GM18858 (cell line): ENCODE data around the gene RPS19BP1.
A peak's percentile ranks its signal among the peaks of the same experiment; 100 is the strongest.

Experiments used
- ATAC-seq: cut with Tn5 transposase; IDR thresholded peaks from one replicate; pipeline ENCODE4 v1.9.1; 2021; ENCODE audit not compliant: unreplicated experiment

Gene RPS19BP1, protein sequence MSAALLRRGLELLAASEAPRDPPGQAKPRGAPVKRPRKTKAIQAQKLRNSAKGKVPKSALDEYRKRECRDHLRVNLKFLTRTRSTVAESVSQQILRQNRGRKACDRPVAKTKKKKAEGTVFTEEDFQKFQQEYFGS

DNA sequence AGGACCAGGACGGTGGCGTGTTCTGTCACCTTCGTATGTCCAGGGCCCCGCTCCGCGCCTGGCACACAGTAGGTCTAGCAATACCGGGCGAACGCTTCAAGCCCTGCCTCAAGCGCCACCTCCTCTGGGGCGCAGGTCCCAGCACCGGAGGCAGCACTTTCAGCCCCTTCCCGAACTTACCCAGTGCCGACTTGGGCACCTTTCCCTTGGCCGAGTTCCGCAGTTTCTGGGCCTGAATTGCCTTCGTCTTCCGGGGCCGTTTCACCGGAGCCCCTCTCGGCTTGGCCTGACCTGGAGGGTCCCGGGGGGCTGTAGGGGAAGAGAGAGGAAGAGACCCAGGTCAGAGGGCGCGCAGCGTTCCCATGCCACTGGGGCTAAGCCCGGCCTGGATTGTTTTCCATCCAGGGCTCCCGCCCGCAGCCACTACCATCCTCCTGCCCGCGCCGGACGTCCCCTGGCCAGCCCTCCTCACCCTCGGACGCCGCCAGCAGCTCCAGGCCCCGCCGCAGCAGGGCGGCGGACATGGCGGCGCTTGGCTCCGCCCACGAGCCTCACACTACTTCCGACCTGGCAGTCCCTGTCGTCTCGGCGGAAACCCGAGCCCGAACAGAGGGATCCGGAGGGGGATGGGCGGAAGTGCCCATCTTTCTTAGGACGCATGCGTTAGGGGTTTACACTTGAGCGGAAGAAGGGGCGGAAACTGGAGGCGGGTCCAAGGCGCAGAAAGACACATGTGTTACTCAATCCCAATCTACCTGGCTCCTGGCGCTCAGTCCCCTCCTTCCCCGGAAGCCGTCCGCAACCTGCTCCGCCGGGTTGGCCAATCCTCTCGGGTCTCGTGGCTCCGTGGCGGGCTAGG lies at the start of gene RPS19BP1:
TSS of gene RPS19BP1 (minus strand) at position 534 of the 859 bp plus-strand sequence. CDS start at position 524, 10 bp downstream.
- peak; percentile 59 for ATAC-seq

DNA sequence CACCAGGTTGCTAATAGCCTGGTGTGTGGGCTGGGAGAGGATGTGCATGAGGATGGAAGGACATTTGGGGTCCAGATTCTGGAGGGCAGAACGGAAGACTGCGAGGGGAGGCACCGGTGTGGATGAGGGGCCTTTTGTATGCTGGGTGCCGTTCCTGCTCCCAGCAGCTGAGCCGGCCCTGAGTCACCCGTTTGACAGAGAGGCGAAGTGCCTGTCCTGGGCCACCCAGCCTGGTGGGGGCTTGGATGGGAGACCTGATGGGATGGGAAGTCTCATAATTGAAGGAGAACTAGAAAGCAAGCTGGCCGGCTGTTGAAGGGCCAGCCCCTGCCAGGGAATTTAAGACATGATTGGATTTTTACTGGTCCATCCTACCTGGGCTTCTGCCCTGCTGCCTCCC lies 48.8 kb upstream of the RPS19BP1 start:
- ATAC-seq, result no peak

DNA sequence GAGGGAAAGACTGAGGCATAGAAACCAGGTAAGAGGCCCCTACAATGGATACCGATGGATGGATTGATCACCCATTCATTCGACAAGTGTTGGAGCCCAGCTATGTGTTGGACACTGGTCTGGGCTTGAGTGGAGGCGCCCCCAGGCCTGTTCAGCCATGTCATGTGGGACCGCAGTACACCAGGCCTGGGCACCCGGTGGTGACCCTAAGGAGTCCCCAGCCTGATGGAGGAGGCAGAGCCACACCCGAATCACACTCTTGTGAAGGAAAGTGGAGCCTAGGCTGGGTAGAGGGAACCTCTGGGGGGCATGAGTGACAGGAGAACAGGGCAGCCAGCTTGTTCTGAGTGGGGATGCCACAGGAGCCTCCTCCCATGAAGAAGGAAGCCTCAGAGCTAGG lies 48.2 kb upstream of the RPS19BP1 start:
- no peak for ATAC-seq

DNA sequence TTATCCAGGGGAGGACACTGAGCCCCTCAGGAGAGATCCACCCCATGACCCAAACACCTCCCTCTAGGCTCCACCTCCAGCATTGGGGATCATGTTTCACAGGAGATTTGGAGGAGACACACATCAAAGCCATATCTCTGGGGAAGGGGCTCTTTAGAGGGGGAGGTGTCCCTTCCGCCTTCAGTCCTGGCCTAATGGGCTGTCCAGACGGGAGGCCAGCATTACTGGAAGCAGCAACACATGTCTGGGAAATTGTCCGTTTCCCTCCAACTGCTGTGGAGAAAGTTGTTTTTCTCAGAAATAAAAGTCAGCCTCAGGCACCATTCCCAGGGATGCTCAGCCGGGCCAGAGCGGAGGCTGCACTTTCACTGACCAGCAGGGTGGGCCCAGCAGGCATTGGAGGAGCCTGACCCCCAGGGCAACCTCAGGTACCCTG lies 47.5 kb upstream of the RPS19BP1 start:
- ATAC-seq, result no peak

DNA sequence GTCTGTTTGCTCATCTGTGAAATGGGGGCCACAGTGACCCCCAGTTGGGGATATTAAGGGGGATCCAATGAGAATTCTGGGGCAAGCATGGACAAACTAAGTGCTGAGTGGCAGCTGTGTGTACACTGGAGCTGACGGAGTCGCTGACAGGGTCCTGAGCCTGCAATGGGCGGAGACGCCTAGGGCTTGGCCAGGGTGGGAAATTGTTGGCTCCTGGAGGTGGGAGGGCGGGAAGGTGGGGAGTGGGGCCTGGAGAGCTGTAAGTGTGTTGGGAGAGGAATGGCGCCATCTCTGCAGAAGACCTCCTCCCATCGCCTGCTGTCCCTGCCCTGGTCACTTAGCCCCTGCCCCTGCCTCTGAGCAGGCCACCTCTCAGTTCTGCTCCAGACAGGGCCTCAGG lies 45.4 kb upstream of the RPS19BP1 start:
- ATAC-seq, result no peak

DNA sequence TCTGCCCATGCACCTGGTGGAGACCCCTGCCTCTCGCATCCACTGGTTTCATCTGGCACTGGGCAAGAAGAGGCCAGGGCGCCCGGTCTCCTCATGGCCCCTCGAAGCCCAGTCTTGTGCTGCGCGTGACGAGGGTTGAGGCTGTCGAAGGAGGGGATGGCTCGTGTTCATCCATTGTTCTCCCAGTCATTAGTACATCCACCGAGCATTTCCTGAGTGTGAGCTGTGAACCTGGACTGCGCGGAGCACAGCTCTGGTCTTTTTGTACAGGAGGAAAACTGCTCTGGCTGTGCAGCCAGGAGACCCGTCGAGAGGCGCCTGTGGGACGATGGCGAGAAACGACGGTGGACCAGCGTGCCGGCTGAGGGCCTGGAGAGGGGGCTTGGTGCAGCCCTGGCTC lies 44.8 kb upstream of the RPS19BP1 start:
- ATAC-seq, result no peak

DNA sequence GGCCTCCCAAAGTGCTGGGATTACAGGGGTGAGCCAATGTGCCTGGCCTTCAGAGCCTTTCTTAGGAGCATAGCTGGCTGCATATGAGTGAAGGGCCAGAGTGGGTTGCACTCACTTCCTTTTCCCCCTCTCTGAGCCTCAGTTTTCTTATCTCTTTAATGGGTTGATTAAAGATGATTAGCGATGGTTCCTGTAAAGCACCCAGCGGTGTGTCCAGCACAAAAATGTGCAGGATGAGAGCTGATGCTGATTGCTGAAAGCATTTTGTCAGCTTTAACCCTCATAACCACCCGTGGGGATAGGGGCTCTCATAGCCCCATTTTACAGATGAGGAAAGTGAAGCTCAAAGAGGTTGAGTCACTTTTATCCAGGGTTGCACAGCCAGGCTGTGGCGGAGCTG lies 43.5 kb upstream of the RPS19BP1 start:
- no peak for ATAC-seq

DNA sequence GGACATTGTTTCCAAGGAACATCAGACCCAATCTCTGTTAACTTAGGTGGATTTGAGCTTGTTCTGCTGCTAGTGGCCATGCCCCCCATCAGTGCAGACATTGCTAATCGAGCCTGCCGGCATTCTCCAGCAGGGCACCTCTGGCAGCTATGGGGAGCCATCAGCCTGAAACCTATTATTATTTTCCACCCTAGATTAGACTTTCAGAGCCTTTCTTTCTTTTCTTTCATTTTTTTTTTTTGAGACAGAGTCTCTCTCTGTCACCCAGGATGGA lies 42.9 kb upstream of the RPS19BP1 start:
- ATAC-seq, result no peak

DNA sequence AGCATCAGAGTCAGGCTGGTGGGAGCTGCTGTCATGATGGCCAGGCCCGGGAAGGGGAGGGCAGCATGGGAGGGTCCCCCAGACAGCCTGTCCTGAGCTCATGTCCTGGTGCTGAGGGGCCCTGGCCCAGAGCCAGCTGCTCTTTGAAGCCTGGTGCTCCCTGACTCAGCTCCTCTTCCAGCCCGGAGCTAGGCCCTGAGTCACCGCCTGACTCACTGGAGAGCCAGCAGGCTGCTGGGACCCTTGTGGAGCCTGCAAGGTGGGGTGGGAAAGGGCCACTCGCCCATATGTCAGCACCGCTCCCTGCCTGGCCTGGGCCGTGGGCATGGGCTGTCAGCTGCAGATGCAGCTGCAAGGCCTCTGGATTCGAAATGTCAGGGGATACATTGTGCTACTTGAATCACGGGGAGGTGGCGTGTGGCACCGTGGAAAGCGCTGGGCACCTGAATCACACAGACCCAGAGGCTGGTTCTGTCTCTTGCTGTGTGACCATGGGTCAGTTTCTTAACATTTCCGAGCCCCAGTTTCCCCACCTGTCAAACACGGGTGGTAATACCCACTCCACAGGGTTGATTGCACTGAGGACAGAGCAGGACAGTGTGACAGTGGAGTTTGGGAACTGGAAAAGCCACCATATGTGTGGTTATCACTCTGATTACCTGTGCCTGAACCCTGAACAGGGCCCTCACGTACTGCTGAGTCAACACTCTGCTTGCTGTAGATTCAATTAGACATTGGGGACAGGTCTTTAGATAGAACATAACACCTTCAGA lies 42.4 kb upstream of the RPS19BP1 start:
- no peak for ATAC-seq

DNA sequence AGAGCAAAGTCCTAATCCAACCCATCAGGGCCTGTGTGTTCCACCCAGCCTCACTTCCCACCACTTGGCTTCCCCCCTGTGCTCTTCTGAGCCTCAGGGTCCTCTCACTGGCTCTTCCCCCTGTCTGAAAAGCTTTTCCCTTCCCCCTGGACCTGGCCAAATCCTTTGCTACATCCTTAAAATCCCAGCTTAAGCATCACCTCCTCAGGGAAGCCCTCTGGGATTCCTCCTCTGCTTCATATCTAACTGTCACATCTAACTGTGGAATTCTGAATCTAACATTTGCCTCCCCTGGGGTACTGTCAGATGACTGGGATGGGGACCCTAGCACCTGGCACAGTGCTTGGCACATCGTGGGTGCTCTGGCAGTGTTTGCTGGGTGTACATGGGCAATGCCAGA lies 39.0 kb upstream of the RPS19BP1 start:
- ATAC-seq, result no peak

DNA sequence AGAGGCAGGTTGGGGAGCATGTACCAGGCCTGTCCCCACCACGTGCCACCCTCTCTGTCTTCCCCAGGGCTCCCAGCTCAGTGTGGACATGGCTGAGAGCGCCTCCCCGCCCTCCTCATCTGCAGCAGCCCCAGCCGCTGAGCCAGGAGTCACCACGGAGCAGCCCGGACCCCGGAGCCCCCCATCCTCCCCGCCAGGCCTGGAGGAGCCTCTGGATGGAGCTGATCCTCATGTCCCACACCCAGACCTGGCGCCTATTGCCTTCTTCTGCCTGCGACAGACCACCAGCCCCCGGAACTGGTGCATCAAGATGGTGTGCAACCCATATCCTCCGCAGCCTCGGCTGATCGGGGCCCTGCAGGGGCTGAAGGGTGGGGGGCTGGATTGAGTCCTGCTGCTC lies 38.1 kb upstream of the RPS19BP1 start, which contains the start of gene CACNA1I:
TSS of gene CACNA1I (plus strand) at position 89 of the 400 bp plus-strand sequence. CDS start at position 89, 0 bp downstream.
- no peak for ATAC-seq

DNA sequence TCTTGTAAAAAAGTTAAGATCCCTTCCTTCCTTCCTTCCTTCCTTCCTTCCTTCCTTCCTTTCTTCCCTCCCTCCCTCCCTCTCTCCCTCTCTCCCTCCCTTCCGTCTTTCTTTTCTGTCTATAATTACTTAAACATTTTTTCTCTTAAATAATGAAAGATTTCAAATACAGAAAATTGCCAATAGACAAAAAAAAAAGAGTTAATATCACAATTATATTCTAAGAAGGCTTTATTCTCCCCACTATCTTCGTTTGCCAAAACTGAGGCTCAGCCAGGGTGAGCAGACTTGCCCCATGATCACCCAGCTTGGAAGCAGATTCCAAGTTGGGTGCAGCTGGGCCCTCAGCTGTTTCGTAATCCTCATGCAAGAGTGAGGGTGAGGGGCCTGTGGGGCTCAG lies 37.7 kb upstream of the RPS19BP1 start:
- ATAC-seq, result no peak

DNA sequence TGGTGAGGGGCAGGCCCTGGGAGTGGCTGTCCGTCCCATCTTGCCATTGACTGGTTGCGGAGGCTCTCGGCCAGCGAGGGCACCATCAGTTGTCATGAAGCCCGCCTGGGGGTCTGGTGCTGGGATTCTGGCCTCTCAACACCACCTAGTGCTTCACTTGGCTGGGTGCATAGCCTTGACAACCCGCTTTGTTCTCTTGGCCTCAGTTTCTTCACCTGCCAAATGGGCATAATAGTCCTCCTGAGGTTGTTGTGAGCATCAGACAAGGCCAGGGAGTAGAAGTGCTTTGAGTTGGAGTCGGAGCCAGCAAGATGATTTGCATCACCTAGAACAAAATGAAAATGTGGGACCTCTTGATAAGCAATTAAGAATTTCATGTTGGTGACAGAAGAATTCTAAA lies 36.5 kb upstream of the RPS19BP1 start:
- ATAC-seq, result no peak

DNA sequence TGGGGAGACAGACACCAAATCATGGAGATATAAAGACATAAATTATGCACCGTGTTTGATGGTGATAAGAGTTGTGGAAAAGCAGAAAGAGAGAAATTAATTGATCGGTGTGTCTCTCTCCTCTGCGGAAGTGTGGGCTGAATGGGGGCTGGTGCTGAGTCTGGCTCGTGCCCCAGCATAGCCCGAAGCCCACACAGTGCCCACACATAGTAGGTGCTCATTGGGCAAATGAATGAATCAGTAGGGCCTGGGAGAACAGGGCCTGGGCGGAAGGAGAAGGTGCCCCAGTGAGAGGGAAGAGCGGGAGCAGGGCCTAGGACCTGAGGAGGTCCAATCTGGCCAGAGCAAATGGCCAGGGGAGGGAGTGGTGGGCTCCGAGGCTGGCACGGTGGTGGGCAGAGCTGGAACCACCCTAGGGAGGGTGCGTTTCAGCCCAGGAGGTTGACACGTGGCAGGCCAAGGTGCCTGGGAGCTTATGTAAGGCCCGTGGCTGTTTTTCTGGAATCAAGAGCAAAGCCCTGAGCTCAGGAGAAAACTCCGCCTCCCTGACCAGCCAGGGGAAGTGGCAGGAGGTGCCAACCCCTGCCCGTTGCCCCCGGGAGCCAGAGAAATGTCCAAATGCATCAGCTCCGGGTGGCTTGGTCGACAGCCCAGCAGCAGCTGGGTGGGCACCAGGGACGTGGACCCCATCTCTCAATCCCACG lies 35.9 kb upstream of the RPS19BP1 start:
- no peak for ATAC-seq

DNA sequence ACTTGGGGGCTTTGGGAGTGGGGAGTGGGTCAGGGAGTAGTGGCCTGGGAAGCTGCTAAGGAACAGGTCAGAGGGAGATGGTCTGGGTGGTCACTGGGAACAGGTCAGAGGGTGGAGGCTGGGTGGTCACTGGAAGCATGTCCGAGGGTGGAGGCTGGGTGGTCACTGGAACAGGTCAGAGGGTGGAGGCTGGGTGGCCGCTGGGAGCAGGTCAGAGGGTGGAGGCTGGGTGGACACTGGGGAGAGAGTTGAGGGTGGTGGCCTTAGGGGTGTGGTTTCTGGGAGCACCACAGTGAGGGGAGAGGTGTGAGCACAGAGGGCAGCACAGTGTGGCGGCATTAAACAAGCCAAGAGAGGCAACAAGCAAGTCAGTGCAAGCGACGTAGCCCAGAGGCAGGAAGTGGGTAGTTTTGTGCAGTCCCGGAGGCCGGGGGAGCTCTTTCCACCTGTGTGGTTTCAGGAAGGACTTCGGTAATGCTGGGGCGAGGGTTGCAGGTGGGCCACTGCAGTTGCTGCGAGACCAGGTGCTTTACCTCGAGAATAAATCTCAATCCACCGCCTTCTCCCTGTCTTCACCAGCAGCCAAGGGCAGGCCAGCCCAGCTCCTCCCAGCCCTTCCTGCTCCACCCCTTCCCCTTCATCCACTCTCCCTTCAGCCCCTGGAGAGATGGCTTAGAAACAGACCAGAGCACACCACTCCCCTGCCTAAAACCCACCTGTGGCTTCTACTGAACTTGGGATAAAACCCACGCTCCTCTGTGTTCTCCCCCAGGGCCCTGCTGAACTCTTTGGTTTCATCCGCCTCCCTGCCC lies 34.8 kb upstream of the RPS19BP1 start:
- no peak for ATAC-seq

DNA sequence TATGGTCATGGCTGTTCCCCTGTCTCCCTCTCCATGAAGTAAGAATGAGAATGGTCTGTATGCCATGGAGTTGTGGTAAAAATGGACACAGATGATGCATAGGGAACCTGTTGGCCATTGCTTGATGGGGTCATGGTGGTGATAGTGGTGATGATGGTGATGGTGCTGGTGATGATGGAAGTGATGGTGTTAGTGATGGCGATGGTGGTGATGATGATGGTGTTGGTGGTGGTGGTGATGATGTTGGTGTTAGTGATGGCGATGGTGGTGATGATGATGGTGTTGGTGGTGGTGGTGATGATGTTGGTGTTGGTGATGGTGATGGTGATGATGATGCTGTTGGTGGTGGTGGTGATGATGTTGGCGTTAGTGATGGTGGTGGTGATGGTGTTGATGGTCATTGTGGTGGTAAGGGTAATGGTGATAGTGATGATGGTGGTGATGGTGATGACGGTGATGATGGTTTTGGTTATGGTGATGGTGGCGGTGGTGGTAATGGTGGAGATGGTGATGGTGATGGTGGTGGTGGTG lies 32.9 kb upstream of the RPS19BP1 start:
- ATAC-seq, result no peak

DNA sequence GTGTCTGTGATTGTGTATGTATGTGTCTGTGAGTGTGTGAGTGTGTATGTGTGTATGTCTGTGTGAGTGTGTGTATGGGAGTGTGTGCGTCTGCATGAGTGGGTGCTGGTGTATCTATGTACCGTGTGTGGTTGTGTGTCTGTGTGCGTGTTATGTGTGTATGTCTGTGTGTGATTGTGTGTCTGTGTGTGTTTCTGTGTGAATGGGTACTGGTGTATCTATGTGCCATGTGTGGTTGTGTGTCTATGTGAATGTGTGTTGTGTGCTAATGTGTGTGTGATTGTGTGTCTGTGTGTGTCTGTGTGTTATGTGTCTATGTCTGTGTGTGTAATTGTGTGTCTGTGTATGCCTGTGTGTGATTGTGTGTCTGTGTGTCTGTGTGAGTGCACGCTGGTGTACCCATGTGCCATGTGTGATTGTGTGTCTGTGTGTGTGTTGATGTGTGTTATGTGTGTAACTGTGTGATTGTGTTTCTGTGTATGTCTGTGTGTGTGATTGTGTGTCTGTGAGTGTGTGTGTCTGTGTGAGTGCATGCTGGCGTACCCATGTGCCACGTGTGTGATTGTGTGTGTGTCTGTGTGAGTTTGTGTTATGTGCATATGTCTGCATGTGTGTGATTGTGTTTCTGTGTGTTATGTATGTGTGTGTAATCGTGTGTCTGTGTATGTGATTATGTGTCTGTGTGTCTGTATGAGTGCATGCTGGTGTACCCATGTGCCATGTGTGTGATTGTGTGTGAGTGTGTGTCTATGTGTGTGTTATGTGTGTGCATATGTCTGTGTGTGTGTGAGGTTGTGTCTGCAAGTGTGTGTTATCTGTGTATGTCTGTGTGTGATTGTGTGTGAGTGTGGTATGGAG lies 31.3 kb upstream of the RPS19BP1 start:
- ATAC-seq, result no peak

DNA sequence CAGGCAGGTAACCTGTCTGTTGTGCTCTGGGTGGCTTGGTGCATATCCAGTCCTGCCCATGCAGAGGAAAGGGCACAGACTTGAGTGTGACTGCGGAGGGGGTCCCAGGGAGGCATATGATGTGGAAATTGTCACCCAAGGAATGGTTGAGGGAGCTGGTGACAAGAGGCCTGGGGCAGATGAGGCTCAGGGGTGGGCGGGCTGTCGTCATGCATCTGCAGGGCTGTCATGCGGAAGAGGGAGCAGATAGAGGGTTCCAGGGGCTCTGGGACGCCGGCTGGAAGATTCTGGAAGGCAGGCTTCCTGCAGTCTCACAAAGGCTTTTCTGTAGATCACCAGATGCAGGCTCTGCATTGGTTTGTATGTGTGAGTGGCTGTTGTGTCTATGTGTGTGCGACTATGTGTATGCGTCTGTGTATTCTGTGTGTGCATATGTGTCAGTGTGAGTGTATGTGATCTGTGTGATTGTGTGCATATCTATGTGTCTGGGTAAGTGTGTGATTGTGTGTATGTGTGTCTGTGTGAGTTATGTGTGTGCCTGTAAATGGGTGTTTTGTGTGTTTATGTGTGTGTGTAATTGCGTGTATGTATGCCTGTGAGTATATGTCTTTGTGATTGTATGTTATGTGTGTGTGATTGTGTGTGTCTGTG lies 30.4 kb upstream of the RPS19BP1 start:
- ATAC-seq, result no peak

DNA sequence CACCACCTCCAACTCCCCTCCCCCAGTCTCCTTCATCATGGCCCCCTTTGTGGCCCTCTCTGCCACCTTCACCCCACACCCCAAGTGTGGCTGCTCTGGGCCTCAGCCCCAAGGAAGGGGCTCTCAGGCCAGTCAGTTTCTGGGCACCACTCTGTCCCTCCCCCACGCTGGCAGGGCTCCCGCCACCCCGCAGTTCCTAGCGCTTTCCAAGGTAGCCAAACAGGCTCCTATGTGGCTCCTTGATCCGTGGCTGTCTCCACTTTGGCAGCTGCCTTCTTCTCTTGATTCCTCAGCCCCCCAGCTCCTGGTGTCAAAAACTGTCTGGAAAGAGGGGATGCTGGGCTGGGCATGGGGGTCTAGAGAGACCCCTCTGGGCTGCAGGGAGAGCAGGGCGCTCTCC lies 27.6 kb upstream of the RPS19BP1 start:
- ATAC-seq, result no peak
